ENCODE results near the gene PCYT1A. TPM values are rescaled to one million over a fixed set of nuclear protein-coding genes. Genes with fewer than 3 reads are reported as not detected.

PCYT1A gene
- total RNA-seq, 1 donor from 2014 or later: 66.2 TPM

GRCh38 chr3:196193133-196193735, 94.3 kb downstream of the PCYT1A start:
- no peak overlapping the region for H3K27ac Mint-ChIP-seq (ENCODE audit: unreplicated experiment)
- peaks cover 7% of the 10 kb centered on the region for H3K4me1 Mint-ChIP-seq (ENCODE audit: unreplicated experiment)
- no peaks in the 10 kb centered on the region for H3K9me3 Mint-ChIP-seq (ENCODE audit: unreplicated experiment)
- no peak overlapping the region for H3K4me3 Mint-ChIP-seq (ENCODE audit: unreplicated experiment)
- no peak for TF ChIP-seq CTCF (IDR thresholded peaks at IDR 0.05)
- no peaks in the 10 kb centered on the region for H3K27me3 Mint-ChIP-seq (ENCODE audit: unreplicated experiment)
- DNase-seq (ENCODE audit: extremely low spot score, unreplicated experiment): no peak
- no peaks in the 10 kb centered on the region for H3K36me3 Mint-ChIP-seq (ENCODE audit: unreplicated experiment)

- DNase-seq (ENCODE audit: extremely low spot score, unreplicated experiment): no peak
- Mint-ChIP-seq H3K4me3 (ENCODE audit: unreplicated experiment) (no peak overlapping the region), H3K27ac (ENCODE audit: unreplicated experiment) (no peak overlapping the region), H3K4me1 (ENCODE audit: unreplicated experiment) (peaks cover 7% of the 10 kb centered on the region), H3K27me3 (ENCODE audit: unreplicated experiment) (no peaks in the 10 kb centered on the region), H3K9me3 (ENCODE audit: unreplicated experiment) (no peaks in the 10 kb centered on the region), H3K36me3 (ENCODE audit: unreplicated experiment) (no peaks in the 10 kb centered on the region)
- TF ChIP-seq CTCF (IDR thresholded peaks at IDR 0.05): no peak
Observed at GRCh38 chr3:196192524-196193051, 94.9 kb downstream of the PCYT1A start.

- no peak overlapping the region for H3K27ac Mint-ChIP-seq (ENCODE audit: unreplicated experiment)
- no peak for TF ChIP-seq CTCF (IDR thresholded peaks at IDR 0.05)
- no peaks in the 10 kb centered on the region for H3K36me3 Mint-ChIP-seq (ENCODE audit: unreplicated experiment)
- H3K4me3 Mint-ChIP-seq (ENCODE audit: unreplicated experiment): no peak overlapping the region
- DNase-seq (ENCODE audit: extremely low spot score, unreplicated experiment): no peak
- H3K27me3 Mint-ChIP-seq (ENCODE audit: unreplicated experiment): no peaks in the 10 kb centered on the region
- peaks cover 7% of the 10 kb centered on the region for H3K4me1 Mint-ChIP-seq (ENCODE audit: unreplicated experiment)
- H3K9me3 Mint-ChIP-seq (ENCODE audit: unreplicated experiment): no peaks in the 10 kb centered on the region
Observed at GRCh38 chr3:196192036-196192523, 95.4 kb downstream of the PCYT1A start.

GRCh38 chr3:196189566-196190347, 97.8 kb downstream of the PCYT1A start:
- TF ChIP-seq CTCF (IDR thresholded peaks at IDR 0.05): no peak
- H3K9me3 Mint-ChIP-seq (ENCODE audit: unreplicated experiment): no peaks in the 10 kb centered on the region
- H3K4me1 Mint-ChIP-seq (ENCODE audit: unreplicated experiment): peaks cover 10% of the 10 kb centered on the region
- no peak overlapping the region for H3K27ac Mint-ChIP-seq (ENCODE audit: unreplicated experiment)
- DNase-seq (ENCODE audit: extremely low spot score, unreplicated experiment): no peak
- no peaks in the 10 kb centered on the region for H3K36me3 Mint-ChIP-seq (ENCODE audit: unreplicated experiment)
- H3K4me3 Mint-ChIP-seq (ENCODE audit: unreplicated experiment): no peak overlapping the region
- no peaks in the 10 kb centered on the region for H3K27me3 Mint-ChIP-seq (ENCODE audit: unreplicated experiment)

All from osteocyte (in vitro differentiated cells).